Activated naive CD8-positive, alpha-beta T cell (primary cell): ENCODE measurements around the gene NOPCHAP1.
"Not testable (repeated sequence)": the region's sequence is repeated elsewhere in the genome, so short reads cannot be mapped to it uniquely, and the experiment has no call there.

Experiments
- H3K27ac Mint-ChIP-seq: one replicate; pipeline ENCODE4 v1.8.0; 2021; ENCODE audit warnings: mixed read lengths
- H3K27me3 Mint-ChIP-seq: one replicate; pipeline ENCODE4 v1.8.0; 2021; ENCODE audit warnings: mixed read lengths
- H3K36me3 Mint-ChIP-seq: one replicate; pipeline ENCODE4 v1.8.0; 2021; ENCODE audit warnings: mixed read lengths
- H3K4me1 Mint-ChIP-seq: one replicate; pipeline ENCODE4 v1.8.0; 2021; ENCODE audit warnings: low read depth, mixed read lengths
- H3K4me3 Mint-ChIP-seq: one replicate; pipeline ENCODE4 v1.8.0; 2021; ENCODE audit warnings: mild to moderate bottlenecking, mixed read lengths
- H3K9me3 Mint-ChIP-seq: one replicate; pipeline ENCODE4 v1.8.0; 2021; ENCODE audit warnings: low read depth, mixed read lengths

NOPCHAP1 gene

GRCh38 chr12:104977688-104978087 is 8.4 kb upstream of the NOPCHAP1 start:
- not testable (repeated sequence) for H3K27ac Mint-ChIP-seq, H3K4me1 Mint-ChIP-seq

GRCh38 chr12:104985206-104985605 is 910 bp upstream of the NOPCHAP1 start:
- Mint-ChIP-seq H3K27ac (no peak overlapping the region), H3K36me3 (peaks cover 12% of the 10 kb centered on the region), H3K4me3 (peak overlapping the region; percentile 85), H3K9me3 (no peaks in the 10 kb centered on the region), H3K4me1 (peaks cover 36% of the 10 kb centered on the region), H3K27me3 (no peaks in the 10 kb centered on the region)

More at GRCh38 chr12:104977688-104978087, 8.4 kb upstream of the NOPCHAP1 start:
- H3K36me3 Mint-ChIP-seq, H3K27me3 Mint-ChIP-seq, H3K4me3 Mint-ChIP-seq, H3K9me3 Mint-ChIP-seq: not testable (repeated sequence)

- Mint-ChIP-seq H3K9me3 (no peaks in the 10 kb centered on the region), H3K27me3 (no peaks in the 10 kb centered on the region), H3K4me3 (no peak overlapping the region), H3K36me3 (peaks cover 37% of the 10 kb centered on the region), H3K27ac (no peak overlapping the region), H3K4me1 (peaks cover 33% of the 10 kb centered on the region)
Measured at GRCh38 chr12:104990950-104991349, 4.8 kb downstream of the NOPCHAP1 start.

GRCh38 chr12:104991565-104992128 is 5.5 kb downstream of the NOPCHAP1 start:
- Mint-ChIP-seq H3K27ac (no peak overlapping the region), H3K27me3 (no peaks in the 10 kb centered on the region), H3K9me3 (no peaks in the 10 kb centered on the region), H3K4me1 (peaks cover 32% of the 10 kb centered on the region), H3K36me3 (peaks cover 40% of the 10 kb centered on the region), H3K4me3 (no peak overlapping the region)

- peaks cover 50% of the 10 kb centered on the region for H3K36me3 Mint-ChIP-seq
- H3K27ac Mint-ChIP-seq, result no peak overlapping the region
- no peaks in the 10 kb centered on the region for H3K9me3 Mint-ChIP-seq
- H3K27me3 Mint-ChIP-seq, result no peaks in the 10 kb centered on the region
- H3K4me1 Mint-ChIP-seq, result peaks cover 19% of the 10 kb centered on the region
- no peak overlapping the region for H3K4me3 Mint-ChIP-seq
Measured at GRCh38 chr12:104994336-104994735, 8.2 kb downstream of the NOPCHAP1 start.

DNA sequence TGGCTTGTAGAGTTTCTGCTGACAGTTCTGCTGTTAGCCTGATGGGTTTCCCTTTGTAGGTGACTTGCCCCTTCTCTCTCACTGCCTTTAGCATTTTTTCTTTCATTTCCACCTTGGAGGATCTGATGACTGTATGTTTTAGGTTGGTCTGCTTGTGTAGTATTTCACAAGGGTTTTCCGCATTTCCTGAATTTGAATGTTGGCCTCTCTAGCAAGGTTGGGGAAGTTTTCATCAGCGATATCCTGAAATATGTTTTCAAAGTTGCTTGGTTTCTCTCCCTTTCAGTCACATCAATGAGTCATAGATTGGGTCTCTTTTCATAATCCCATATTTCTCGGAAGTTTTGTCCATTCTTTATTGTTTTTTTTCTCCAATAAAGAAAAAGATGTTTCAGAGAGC is 11.4 kb downstream of the NOPCHAP1 start:
- no peak overlapping the region for H3K4me3 Mint-ChIP-seq
- H3K4me1 Mint-ChIP-seq, result peaks cover 14% of the 10 kb centered on the region
- H3K36me3 Mint-ChIP-seq, result peaks cover 62% of the 10 kb centered on the region
- no peaks in the 10 kb centered on the region for H3K27me3 Mint-ChIP-seq
- H3K9me3 Mint-ChIP-seq, result peaks cover 13% of the 10 kb centered on the region
- no peak overlapping the region for H3K27ac Mint-ChIP-seq

GRCh38 chr12:104998423-104999346 is 12.6 kb downstream of the NOPCHAP1 start:
- Mint-ChIP-seq H3K27ac (no peak overlapping the region), H3K27me3 (no peaks in the 10 kb centered on the region), H3K36me3 (peaks cover 65% of the 10 kb centered on the region), H3K4me1 (peaks cover 14% of the 10 kb centered on the region), H3K4me3 (no peak overlapping the region), H3K9me3 (peaks cover 13% of the 10 kb centered on the region)

DNA sequence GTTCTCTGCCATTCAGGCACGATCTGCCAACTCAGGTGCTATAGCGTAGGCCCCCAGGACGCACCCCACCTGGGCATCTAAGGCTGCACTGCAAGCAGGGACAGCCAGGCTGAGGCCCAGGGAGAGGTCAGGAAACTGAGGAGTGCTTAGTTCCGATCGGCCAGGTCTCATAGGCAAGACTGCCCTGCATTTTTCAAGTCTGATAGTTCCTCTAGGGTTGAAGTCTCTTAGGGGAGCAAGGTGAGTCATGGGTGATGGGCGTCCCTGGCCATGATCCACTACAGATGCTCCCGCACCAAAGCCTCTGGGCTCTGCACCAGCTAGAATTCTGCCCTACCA is 13.2 kb downstream of the NOPCHAP1 start:
- H3K4me1 Mint-ChIP-seq, result peaks cover 14% of the 10 kb centered on the region
- H3K4me3 Mint-ChIP-seq, result no peak overlapping the region
- no peaks in the 10 kb centered on the region for H3K27me3 Mint-ChIP-seq
- H3K36me3 Mint-ChIP-seq, result peaks cover 66% of the 10 kb centered on the region
- peaks cover 13% of the 10 kb centered on the region for H3K9me3 Mint-ChIP-seq
- H3K27ac Mint-ChIP-seq, result no peak overlapping the region

DNA sequence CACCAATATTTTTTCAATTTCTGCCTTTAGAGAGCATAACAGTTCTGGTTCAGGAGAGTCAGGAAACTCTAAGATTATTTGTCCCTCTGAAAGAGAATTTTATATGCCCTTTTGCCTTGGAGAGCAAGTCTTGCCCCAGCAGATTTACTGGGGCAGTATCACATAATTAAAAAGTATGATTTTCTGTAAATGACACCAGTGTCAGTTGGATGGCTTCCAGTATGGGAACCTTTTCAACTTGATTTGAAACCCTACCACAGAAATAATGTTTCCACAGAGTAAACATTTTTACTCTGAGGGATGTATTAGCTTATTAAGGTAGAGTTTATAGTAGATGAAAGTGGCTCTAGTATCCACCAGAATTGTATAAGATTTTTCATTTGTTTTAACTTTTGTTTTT is 15.4 kb downstream of the NOPCHAP1 start:
- Mint-ChIP-seq H3K36me3 (peaks cover 66% of the 10 kb centered on the region), H3K27ac (no peak overlapping the region), H3K27me3 (no peaks in the 10 kb centered on the region), H3K4me1 (peaks cover 14% of the 10 kb centered on the region), H3K9me3 (peaks cover 13% of the 10 kb centered on the region), H3K4me3 (no peak overlapping the region)

GRCh38 chr12:105013892-105014291 is 27.8 kb downstream of the NOPCHAP1 start:
- Mint-ChIP-seq H3K9me3 (peaks cover 8% of the 10 kb centered on the region), H3K27me3 (no peaks in the 10 kb centered on the region), H3K4me3 (no peak overlapping the region), H3K36me3 (peaks cover 49% of the 10 kb centered on the region), H3K4me1 (no peaks in the 10 kb centered on the region), H3K27ac (no peak overlapping the region)

DNA sequence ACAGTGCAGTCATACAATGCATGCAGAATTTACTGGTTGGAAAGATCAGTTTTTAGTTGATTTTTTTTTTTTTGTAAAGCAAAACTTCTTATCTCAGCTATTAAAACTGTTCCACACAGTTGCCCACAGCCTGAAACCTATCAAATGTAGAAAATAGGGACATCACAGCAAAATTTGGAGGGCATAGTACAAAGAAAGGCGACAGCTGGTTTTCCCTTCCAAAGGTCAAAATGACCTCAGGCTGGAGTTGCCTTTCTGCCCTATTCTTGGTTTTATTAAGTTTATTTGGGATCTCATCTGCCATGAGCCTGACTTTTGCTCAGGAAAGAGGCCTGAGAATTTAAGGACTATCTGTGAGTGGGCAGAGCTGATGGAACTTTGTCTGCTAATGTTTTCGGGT is 28.5 kb downstream of the NOPCHAP1 start:
- Mint-ChIP-seq H3K27ac (no peak overlapping the region), H3K36me3 (peaks cover 42% of the 10 kb centered on the region), H3K9me3 (peaks cover 8% of the 10 kb centered on the region), H3K4me3 (no peak overlapping the region), H3K4me1 (no peaks in the 10 kb centered on the region), H3K27me3 (no peaks in the 10 kb centered on the region)

DNA sequence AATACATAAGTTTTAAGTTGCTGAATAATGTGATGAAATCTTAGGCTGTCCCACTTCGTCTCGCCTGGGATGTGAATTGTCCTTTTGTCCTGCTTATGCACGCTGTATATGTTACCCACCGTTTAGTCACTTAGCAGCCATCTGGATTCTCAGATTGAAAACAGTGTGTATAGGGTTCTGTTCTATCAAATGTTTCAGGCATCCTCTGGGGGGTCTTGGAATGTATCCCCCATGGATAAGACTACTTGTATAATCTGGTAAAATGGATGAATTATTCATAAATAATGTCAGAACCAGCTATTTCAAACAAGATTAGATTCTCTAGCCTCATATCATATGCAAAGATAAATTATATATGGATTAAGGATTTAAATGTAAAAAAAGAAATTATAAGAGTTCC is 29.4 kb downstream of the NOPCHAP1 start:
- Mint-ChIP-seq H3K4me3 (no peak overlapping the region), H3K27ac (no peak overlapping the region), H3K36me3 (peaks cover 33% of the 10 kb centered on the region), H3K27me3 (no peaks in the 10 kb centered on the region), H3K9me3 (peaks cover 4% of the 10 kb centered on the region), H3K4me1 (no peaks in the 10 kb centered on the region)

- no peak overlapping the region for H3K27ac Mint-ChIP-seq
- peaks cover 14% of the 10 kb centered on the region for H3K36me3 Mint-ChIP-seq
- no peaks in the 10 kb centered on the region for H3K27me3 Mint-ChIP-seq
- no peaks in the 10 kb centered on the region for H3K4me1 Mint-ChIP-seq
- H3K9me3 Mint-ChIP-seq, result no peaks in the 10 kb centered on the region
- no peak overlapping the region for H3K4me3 Mint-ChIP-seq
Measured at GRCh38 chr12:105018012-105018411, 31.9 kb downstream of the NOPCHAP1 start.

DNA sequence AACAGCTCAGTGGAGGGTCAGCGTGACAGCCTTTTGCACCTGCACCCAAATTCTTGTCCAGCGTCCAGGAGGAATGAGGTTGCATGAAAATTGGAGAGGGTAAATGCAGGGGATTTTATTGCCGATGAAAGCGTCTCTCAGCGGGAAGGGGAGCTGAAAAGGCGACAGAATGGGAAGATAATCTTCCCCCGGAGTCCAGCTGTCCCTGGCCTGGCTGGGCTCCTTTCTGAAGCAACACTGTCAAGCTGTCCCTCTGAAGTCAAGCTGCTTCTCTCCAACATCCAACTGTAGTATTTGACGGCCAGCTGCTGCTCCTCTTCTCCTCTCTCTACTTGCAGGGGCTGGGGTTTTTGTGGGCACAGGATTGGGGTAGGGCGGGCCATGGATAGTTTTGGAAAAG is 32.7 kb downstream of the NOPCHAP1 start:
- H3K9me3 Mint-ChIP-seq, result no peaks in the 10 kb centered on the region
- H3K4me1 Mint-ChIP-seq, result no peaks in the 10 kb centered on the region
- H3K27me3 Mint-ChIP-seq, result no peaks in the 10 kb centered on the region
- no peak overlapping the region for H3K4me3 Mint-ChIP-seq
- no peak overlapping the region for H3K27ac Mint-ChIP-seq
- peaks cover 14% of the 10 kb centered on the region for H3K36me3 Mint-ChIP-seq

DNA sequence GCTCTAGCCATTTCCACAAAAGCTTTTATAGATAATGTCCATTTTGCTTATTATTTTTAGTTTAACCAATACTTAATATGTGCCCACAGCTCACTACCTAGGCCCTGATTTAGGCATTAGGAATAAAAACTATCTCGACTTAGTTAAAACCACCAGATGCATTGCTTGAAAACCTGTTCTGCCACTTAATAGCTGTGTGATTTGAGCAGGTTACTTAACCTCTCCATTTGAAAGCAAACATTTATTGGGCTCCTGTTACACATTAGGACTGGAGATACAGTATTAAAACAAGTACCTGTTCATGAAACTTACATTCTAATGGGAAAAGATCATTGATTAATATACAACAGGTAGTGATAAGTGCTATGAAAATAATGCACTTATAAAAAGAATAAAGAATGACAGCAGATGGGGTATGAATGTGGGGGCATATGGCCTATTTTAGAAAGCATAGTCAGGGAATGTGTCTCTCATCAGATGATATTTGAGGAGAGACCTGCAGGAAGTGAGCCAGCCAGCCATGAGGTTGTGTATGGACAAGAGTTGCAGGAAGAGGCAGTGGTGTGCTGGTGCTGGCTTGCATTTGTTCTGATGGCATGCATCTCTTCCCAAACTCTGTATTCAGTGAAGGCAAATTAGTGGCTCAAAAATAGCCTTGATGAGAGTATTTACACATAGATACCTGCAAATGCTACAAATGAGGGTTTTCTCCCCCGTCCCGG is 34.3 kb downstream of the NOPCHAP1 start:
- Mint-ChIP-seq H3K27me3 (no peaks in the 10 kb centered on the region), H3K4me1 (no peaks in the 10 kb centered on the region), H3K9me3 (no peaks in the 10 kb centered on the region), H3K36me3 (peaks cover 9% of the 10 kb centered on the region), H3K4me3 (no peak overlapping the region), H3K27ac (no peak overlapping the region)
